HG03558 (cell line): Measurements from ENCODE around the gene CCDC85C.

ENCODE experiments used
- ATAC-seq: cut with Tn5 transposase; IDR thresholded peaks from one replicate; pipeline ENCODE4 v1.9.1; 2021; ENCODE audit warnings: moderate number of reproducible peaks; ENCODE audit not compliant: unreplicated experiment; ENCODE audit errors: extremely low read depth

The CCDC85C gene

DNA sequence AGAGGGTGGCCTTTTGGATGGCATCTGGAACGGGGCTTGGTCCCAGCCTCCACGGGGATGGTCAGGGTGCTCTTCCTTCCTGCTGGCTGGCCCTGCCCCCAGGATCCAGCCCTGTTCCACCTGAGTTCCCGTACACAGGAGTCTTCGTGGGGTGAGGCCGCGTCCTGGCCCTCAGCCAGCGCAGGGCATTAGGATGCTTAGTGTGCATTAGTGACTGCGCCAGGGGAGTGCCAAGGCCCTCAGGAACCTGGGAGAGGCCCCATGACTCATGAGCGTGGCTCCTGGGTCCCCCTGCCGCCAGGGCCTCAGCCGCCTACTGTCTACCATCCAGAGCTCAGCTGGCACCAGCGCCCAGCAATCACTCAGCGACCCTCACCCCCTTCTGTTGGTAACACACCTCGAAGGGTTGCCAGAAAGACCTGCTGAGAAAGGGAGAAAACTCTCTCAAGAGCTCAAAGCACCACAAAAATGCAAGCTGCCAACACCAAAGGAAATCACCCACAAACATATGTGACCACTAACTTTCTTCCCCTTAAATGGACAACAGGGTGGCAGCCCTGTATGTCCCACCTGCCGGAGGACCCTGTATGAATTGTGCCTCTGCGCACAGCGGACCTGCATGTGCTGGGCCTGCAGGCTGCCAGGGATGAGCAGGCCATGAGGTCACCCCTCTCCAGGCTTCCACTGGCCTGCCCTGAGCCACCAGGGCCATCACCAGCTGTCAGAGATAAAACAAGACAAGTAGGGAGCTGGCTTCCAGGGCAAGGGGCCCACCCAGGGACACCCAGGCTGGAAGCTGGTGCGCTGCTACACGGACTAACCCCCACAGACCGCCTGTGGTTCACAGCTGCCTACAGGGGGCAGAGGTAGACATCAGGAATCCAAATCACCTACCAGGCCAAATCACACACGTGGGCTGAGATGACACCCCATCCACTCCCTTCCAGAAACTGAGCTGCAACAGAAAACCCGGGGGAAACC, 28.7 kb downstream of the CCDC85C start:
- ATAC-seq, result no peak

DNA sequence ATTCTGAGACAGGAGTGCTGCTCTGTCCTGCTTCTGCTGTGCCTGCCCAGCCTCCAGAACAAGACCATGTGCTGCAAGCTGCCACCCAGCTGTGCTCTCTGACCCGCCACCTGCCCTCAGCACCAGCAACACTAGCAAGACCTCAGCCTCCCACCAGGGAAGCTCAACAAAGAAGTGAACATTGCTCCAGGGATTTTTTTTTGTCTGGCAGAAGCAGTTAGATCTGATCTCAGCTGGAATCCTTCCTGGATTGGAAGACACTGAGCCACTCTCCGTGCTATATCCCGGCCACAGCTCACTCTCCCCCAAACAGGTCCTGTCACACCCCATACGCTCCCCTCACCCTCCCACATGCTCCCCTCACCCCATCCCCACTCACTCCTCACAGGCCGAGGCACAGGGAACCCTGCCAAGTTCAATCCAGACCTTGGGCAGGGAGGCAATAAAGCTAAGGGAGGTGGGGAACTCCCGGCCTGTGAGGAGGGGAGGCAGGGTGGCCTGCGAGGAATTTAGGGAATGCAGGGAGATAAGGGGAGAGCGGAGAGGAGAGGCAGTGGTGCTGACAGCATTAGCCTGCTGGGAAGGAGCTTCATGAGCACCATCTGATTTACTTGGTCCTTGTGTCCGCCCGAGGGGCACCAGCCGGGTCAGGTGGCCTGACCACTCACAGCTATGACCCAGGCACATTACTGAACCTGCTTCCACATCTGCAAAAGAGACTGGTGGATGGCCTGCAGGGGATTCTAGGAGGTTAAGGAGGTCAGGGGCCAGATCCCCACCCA, 29.7 kb downstream of the CCDC85C start:
- ATAC-seq, result no peak

GRCh38 chr14:99573436-99574098, 30.4 kb downstream of the CCDC85C start:
- no peak for ATAC-seq

DNA sequence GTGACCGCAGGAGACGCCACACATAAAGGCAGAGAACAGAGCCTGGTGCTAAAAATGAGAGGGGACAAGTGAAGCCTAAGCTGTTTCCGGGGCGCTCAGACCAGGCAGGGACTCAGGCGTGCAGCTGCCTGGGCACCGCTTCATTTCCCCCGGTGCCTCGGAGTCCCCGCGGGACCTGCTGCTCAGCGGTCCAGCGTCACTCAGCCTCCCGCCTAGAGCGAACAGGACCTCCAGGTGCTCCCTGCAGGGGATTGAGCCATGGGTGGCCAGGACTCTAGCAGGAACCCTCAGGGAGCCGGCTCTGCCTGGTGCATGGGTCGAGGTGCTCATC, 31.0 kb downstream of the CCDC85C start:
- no peak for ATAC-seq

DNA sequence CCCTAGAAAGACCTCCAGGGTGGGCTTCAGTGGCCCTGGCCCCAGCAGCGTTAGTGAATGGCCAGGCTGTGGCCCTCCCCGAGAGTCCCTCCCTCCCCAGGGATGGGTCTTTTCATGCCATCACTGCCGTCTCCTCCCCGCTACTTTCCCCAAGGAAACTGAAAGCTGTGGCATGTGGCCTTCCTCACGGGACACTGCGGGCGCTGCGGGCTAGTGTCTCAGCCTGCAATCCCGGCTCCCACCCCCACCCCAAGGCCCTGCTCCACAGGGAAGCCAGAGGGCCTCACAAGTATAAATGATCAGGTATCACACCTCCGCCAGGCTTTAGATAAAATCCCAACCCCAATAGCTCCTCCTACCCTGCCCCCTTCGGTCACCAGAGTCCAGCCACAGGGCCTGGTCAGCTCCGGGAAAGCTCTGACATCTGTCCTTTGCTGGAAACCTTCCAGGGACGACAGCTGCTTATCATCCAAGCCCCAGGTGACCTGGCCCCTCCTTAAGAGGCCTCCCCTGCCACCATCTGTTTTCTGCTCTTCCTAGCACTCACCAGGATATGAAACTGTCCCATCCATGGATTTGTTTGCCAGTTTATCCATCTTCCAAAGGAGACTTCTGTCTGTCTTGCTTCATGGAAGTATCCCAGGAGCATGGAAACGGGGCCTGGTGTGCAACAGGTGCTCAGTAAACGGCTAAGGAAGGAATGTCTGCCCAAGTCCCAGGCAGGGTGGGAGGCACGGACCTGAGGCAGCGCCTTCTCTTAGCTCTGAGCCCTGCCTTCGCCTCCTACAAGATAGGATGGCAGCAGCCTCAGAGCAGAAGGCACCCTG, 31.6 kb downstream of the CCDC85C start:
- no peak for ATAC-seq

DNA sequence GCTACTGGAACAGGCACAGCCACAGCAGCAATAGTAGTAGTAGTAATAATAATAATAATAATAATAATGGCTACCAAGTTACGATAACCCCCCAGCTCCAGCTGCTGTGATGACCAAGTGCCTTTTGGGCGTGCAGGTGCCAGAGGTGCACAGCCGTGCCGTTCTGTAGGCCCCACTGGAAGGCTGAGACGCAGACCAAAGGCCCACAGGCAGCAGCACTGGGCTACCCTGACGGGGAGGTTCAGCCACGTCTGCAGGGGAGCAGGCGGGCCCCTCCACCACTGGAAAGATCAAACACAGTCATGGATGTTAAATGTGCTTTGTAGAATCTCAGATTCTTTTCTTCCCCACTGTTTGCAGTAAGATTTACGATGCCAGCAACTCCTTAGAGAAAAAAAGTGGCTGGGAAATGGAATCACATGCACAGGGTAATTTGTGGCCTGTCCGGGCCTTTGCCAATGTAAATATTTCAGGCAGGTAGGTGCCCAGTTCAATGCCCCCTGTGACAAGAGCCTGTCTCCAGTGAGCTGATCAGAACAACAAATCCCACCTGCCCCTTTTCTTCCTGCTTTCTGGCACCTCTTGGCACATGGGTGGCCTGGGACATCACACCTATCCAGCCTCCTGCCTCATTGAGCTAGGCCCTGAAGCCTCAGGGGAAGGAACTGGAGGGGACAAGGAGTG, 32.6 kb downstream of the CCDC85C start:
- no peak for ATAC-seq

DNA sequence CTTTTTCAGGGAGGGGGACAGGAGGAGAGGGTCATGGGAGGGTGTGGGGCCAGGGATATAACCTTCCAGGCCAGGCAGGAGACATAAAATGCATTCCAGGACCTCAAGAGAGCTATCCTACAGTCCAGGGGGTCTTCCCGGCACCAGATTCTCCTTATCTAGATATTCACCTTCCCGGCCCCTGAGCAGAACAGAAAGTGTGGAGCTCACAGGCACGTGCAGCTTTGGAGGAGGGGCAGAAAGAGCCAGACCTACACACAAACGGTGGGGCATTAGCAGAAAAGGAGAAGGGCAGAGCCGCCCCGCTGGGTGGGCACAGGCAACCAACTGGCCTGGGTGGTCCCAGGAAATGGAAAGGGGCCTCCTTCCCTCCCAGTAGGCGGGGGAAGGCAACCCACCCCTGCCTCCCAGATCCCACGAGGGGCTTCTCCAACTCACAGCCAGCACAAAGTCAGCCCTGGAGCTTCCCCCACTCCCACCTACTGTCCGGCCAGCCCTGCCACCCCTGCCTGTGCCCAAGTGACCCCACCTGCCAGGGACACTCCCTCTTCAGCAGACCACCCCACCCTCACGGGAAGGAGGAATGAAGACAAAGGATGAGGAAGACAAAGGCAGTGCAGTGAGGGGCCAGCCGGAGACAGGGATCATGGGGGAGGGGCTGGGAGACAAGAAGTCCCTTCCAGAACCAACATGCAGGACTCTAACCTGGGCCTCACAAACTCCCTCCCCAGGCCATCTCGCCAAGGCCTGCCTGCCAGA, 33.3 kb downstream of the CCDC85C start:
- no peak for ATAC-seq

DNA sequence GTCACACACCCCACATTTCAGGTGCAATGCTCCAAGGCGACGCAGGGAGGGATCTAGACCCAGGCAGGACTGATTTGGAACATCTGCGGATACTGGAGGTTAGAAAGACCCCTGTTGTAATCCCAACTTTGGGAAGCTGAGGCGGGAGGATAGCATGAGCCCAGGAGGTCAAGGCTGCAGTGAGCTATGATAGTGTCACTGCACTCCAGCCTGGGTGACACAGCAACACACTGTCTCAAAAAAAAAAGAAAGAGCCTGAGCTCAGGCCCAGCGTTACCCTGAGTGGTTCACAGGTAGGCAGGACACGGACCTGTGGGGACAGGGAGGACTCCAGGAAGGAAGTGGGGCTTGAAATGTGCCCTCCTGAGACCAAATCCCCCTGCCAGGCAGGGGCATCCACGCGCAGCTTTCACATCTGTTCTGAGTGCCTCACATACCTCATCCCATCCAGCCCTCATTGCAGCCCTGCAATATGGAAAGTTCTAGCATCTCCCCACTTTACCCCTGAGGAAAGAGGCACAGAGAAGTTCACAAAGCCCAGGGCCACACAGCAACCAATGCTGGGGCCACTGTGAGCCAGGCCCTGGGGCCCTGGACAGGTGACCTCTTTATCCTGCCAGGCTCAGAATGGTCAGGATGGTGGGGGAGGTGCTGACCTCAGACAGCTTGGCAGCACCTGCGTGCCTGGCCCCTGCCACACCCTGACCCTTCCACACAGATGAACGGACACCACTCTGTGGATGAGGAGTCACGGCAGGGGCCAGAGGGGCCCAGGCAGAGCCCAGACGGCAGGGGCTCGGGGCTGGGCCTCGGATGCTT, 34.1 kb downstream of the CCDC85C start:
- no peak for ATAC-seq

- no peak for ATAC-seq
Measured at GRCh38 chr14:99568567-99569560, 35.1 kb downstream of the CCDC85C start.

DNA sequence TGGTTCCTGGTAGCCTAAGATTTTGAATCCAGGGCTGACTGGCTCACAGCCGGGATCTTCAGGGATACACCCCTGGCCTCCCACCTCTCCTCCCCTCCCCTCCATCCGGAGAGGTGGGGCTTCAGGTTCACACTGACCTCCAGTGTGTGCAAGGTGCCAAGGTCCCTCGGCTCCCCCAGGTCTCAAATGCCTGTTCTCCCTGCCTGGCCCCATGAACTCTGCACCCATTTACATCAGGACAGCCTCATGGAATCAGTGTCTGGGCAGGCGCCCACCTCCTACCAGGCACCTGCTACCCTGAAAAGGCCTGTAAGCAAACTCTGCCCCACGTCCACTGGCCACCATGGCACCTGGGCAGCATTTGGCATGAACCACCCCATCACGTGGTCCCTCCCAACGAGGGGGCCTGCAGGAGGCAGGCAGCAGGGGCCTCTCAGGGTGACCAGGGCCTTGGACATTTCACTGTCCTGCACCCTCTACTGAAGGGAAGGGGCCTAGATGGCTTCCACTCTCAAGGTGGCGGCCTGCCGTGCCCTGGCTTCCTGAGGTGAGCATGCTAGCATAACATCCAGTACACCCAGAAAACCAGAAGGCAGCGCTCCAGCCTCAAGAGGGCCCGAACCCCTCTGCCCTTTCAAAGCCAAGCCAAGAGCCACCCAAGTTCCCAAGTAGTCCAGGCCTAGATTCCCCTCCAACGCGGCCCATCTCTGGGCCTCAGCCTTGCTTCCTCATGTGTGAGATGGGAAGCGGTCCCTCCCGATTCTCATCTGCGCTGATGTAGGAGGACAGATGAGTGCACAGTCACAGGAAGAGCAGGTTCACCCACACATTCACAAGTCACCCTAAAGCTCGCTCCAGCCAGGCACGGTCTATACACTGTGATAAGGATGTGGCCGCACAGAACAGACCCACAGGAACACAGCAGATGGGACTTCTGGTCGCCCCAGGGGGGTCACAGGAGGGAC, 37.3 kb downstream of the CCDC85C start:
- no peak for ATAC-seq

GRCh38 chr14:99566009-99566389, 38.0 kb downstream of the CCDC85C start:
- ATAC-seq, result no peak

DNA sequence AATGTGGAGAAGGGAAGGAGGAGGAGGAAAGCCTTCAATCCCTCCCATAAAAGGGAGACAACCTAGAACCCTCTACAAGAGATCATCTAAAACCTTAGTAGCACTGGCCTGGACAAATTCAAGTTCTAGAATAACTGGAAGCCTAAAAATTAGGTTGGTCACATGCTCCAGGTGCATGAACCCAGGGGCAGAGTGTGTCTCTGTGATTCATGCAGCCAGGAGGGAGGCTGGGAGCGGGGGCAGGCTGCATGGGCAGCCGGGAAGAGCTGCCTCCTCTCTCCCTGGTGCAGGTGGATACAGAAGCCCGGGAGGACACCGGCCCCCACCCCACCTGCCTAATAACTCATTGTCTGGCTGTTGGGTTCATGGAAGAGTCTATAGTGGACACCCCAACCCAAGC, 38.6 kb downstream of the CCDC85C start:
- ATAC-seq, result no peak

GRCh38 chr14:99564926-99565259, 39.1 kb downstream of the CCDC85C start:
- no peak for ATAC-seq

DNA sequence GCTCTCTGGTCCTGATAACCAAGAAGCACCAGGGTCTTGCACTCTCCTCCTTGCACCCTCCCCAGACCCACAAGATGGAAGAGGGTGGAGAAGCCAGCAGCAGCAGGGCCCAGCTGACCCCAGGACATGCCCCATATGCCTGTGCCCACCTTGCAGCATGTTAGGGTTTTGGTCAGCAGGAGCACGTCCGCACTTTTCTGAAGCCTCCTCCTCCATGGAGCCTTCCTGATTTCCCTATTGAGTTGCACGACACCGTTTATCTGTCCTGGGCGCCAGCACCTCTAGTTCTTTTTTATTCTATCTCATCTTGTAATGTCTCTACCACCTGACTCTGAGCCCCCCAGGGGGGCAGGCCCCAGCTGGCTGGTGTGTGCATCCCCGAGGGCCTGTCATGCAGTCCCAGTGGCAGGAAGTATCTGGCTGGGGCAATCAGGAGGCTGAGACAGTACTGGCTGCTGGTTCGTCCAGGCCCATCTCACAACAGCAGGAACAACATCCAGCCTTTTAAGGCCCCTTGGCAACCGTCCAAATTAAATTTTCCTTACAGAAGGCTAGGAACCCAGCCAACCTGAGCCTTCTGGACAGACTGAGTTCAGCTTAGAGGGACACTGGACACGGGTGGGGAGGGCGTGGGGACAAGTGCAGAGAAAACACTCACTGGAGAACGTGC, 39.6 kb downstream of the CCDC85C start:
- no peak for ATAC-seq

- ATAC-seq, result no peak
Measured at GRCh38 chr14:99563749-99564129, 40.3 kb downstream of the CCDC85C start.
